Measurements from ENCODE around the gene FERMT1.

GRCh38 chr20:6100246-6100645, 22.6 kb downstream of the FERMT1 start:
- TF ChIP-seq CTCF (IDR thresholded peaks at IDR 0.05; ENCODE audit: borderline replicate concordance, extremely low read depth, low read length, poor library complexity, severe bottlenecking) (no peak), EZH2 (IDR thresholded peaks at IDR 0.05; ENCODE audit: borderline replicate concordance, low read depth, low read length, severe bottlenecking) (no peak)
